Measurements from ENCODE around the gene RCSD1.
A peak's percentile ranks its signal among the peaks of the same experiment; 100 is the strongest.

RCSD1 gene

DNA sequence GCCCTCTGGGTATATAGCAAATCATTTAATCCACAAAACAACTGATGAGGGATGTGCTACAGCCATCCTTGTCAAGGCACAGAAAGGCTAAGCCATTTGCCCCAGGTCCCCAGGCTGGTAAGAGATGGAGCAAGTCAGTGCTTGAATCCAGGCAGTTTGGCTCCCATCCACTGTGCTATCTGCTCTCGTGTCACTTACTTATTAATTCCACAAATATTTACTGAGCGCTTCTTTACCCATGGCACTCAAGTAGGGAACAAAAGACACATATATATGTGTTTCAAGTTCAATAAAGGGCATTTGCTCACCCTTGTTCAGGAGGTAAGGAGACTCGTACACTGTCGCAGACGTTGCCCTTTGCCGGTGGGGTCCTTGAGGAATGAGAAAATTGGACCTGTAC, 53.2 kb downstream of the RCSD1 start:
- Histone ChIP-seq H3K27me3 (no peaks in the 10 kb centered on the region), H3K36me3 (no peaks in the 10 kb centered on the region), H3K9me3 (no peaks in the 10 kb centered on the region), H3K4me1 (peaks cover 7% of the 10 kb centered on the region), H3K4me3 (ENCODE audit: low read depth, low read length) (no peak overlapping the region)
- no peak for DNase-seq
- TF ChIP-seq, protein P1, sequence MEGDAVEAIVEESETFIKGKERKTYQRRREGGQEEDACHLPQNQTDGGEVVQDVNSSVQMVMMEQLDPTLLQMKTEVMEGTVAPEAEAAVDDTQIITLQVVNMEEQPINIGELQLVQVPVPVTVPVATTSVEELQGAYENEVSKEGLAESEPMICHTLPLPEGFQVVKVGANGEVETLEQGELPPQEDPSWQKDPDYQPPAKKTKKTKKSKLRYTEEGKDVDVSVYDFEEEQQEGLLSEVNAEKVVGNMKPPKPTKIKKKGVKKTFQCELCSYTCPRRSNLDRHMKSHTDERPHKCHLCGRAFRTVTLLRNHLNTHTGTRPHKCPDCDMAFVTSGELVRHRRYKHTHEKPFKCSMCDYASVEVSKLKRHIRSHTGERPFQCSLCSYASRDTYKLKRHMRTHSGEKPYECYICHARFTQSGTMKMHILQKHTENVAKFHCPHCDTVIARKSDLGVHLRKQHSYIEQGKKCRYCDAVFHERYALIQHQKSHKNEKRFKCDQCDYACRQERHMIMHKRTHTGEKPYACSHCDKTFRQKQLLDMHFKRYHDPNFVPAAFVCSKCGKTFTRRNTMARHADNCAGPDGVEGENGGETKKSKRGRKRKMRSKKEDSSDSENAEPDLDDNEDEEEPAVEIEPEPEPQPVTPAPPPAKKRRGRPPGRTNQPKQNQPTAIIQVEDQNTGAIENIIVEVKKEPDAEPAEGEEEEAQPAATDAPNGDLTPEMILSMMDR (IDR thresholded peaks at IDR 0.05; ENCODE audit: low read depth, low read length) = no peak

DNA sequence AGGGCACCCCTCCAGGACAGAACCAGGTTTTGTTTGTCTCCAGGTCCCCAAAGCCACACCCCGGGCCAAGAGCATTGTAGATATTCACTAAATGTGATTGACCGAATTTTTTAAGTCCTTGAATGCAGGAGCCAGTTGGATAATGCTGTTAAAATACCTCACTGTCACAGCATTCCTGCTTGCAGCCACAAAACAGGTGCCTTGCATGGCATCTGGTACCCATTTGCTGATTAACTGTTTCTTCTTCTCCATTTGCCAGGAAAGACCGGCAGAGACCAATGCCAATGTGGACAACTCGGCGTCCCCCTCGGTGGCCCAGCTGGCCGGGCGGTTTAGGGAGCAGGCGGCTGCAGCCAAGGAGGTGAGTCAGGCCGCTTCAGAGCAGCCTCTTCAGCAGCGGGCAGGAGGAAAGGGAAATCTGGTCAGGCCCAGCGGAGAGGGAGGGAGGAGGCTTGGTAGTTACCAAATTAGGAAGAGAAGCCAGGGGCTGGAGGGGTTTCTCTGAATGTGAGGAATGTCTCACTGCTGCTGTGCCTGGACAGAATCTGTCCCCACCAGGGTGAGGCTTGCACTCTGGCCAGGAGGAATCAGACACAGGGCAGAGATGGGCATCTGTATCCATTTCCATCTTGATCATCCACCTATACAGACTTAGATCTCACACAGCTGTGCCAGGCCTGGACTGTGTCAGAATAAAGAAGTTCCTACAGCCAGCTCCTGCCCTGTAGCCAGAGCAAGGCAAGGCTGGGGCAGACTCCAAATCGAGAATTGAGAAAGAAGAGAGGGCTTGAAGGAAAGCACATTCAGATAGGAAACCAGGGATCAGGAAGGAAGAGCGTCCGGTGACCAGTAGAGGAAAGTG, 53.8 kb downstream of the RCSD1 start:
- no peak for DNase-seq
- Histone ChIP-seq H3K36me3 (no peaks in the 10 kb centered on the region), H3K4me3 (ENCODE audit: low read depth, low read length) (no peak overlapping the region), H3K27me3 (no peaks in the 10 kb centered on the region), H3K9me3 (no peaks in the 10 kb centered on the region), H3K4me1 (peaks cover 3% of the 10 kb centered on the region; the same call in 1 of the 2 replicates)
- TF ChIP-seq, protein P1 (IDR thresholded peaks at IDR 0.05; ENCODE audit: low read depth, low read length) = no peak

DNA sequence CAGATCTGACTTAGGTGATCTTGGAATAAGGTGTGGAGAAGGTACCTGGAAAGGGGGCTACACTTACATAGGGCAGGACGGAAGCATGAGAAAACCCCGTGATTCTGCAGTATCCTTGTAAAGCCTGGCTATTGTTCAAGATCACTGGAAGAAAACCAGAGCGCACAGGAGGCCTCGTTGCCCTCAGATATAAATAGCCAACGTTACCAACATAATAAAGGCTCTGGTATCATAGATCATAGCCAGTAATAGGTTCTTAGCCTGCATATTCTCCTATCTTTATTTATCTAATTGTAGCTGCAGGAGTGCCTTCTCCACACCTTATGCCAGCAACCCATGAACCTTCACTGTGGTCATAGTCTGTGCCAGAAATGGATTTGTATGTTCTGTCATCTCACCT, 55.8 kb downstream of the RCSD1 start:
- H3K4me3 ChIP-seq (ENCODE audit: low read depth, low read length) = no peak overlapping the region
- peaks cover 3% of the 10 kb centered on the region; the same call in 1 of the 2 replicates for H3K4me1 ChIP-seq
- H3K36me3 ChIP-seq = no peaks in the 10 kb centered on the region
- no peaks in the 10 kb centered on the region for H3K27me3 ChIP-seq
- H3K9me3 ChIP-seq = no peaks in the 10 kb centered on the region
- no peak for DNase-seq
- TF ChIP-seq, protein P1 (IDR thresholded peaks at IDR 0.05; ENCODE audit: low read depth, low read length) = no peak

DNA sequence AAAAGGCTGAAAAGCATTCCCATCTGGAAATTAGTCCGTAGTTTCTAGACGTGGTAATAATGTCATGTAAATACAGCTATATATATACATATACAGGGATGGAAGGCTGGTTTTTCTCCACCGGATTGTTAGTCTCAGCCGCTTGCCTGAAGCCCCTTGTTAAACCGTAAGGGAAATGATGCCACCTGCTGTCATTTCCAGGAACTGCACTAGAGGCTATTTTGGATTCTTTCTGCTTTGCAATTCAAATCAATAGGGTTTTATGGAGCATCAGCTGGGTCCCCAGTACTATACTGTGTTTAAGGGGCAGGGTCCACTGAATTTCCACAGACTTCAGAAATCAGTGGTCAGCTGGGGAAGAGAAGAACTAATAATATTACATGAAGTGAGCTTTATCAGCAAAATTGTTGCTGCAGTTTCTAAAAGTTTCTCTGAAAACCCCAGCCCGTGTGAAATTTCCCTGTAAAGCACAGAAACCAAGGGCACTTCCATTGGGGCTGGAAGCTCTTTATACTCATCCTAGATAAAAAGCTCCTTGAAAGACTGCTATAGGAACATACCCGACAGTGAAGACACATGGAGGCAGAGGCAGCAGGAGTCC, 58.0 kb downstream of the RCSD1 start:
- H3K27me3 ChIP-seq = no peaks in the 10 kb centered on the region
- no peaks in the 10 kb centered on the region for H3K9me3 ChIP-seq
- no peaks in the 10 kb centered on the region for H3K36me3 ChIP-seq
- no peak overlapping the region for H3K4me3 ChIP-seq (ENCODE audit: low read depth, low read length)
- peak; percentile 76 for DNase-seq
- TF ChIP-seq, protein P1 (IDR thresholded peaks at IDR 0.05; ENCODE audit: low read depth, low read length) = peak; percentile 96
- H3K4me1 ChIP-seq = peaks cover 3% of the 10 kb centered on the region; the same call in 1 of the 2 replicates

DNA sequence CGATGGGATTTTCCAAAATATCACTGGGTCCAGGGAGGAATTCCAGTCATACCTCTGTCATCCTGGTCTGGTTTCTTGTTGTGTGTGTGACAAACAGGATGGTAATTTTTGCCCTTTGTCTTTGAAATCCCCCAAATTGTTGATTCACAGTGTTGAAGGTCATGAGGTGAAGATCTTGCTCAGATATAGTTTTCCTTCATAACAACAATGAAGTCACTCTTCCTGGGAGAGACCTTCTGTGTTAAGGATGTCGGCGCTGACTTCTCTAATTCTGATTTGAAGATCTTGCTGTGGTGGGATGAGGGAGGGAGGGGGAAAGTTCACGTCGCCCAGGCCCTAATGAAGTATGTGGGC, 59.5 kb downstream of the RCSD1 start:
- Histone ChIP-seq H3K36me3 (no peaks in the 10 kb centered on the region), H3K4me3 (ENCODE audit: low read depth, low read length) (no peak overlapping the region), H3K27me3 (no peaks in the 10 kb centered on the region), H3K4me1 (peaks cover 3% of the 10 kb centered on the region; the same call in 1 of the 2 replicates), H3K9me3 (no peaks in the 10 kb centered on the region)
- DNase-seq = no peak
- TF ChIP-seq, protein P1 (IDR thresholded peaks at IDR 0.05; ENCODE audit: low read depth, low read length) = no peak

DNA sequence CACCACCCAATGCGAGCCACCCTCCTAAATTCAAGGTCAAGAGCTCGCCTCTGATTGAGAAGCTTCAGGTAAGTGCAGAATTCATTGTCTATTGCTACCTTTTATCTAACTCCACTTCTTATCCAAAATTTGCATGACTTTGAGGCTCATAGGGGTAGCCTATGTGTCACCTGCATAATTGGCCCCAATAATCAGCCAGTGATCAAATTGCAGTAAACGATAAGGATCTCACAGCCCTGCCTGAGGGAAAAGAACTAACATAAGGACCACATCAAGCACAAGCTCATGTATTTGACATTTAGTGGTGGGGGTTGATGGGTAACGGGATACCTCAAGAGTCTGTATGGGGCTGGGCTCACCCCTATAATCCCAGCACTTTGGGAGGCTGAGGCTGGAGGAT, 60.0 kb downstream of the RCSD1 start:
- TF ChIP-seq, protein P1 (IDR thresholded peaks at IDR 0.05; ENCODE audit: low read depth, low read length) = no peak
- no peaks in the 10 kb centered on the region for H3K36me3 ChIP-seq

More for the DNA sequence above, 60.0 kb downstream of the RCSD1 start:
- Histone ChIP-seq H3K4me3 (ENCODE audit: low read depth, low read length) (no peak overlapping the region), H3K4me1 (peaks cover 3% of the 10 kb centered on the region; the same call in 1 of the 2 replicates), H3K9me3 (no peaks in the 10 kb centered on the region), H3K27me3 (no peaks in the 10 kb centered on the region)
- no peak for DNase-seq

All from BE2C (cell line).